HepG2 (cell line): Measurements from ENCODE around the gene RBCK1. TPM values are rescaled to one million over a fixed set of nuclear protein-coding genes. Genes with fewer than 3 reads are reported as not detected.

Experiments
- ATM ChIP-seq: fragments of 450-650 bp; IDR thresholded peaks from 2 replicates; pipeline ENCODE4 v1.7.1; 2017; ENCODE audit warnings: mild to moderate bottlenecking, borderline replicate concordance
- DNMT3B ChIP-seq: conservative IDR thresholded peaks from 2 replicates; pipeline ENCODE4 v1.6.1; 2016; ENCODE audit warnings: missing biosample characterization, control low read depth
- ETV6 ChIP-seq: sonication (generic); formaldehyde crosslinking; conservative IDR thresholded peaks from 2 replicates; pipeline ENCODE4 v1.4.0; 2020; ENCODE audit warnings: missing genetic modification reagents
- GATAD1 ChIP-seq: IDR thresholded peaks from 2 replicates; pipeline ENCODE4 v1.6.1; 2016; ENCODE audit warnings: missing genetic modification reagents, missing compliant biosample characterization
- GATAD2A ChIP-seq: IDR thresholded peaks from 2 replicates; pipeline ENCODE4 v1.6.1; 2016
- KLF15 ChIP-seq: sonication (generic); formaldehyde crosslinking; IDR thresholded peaks from 2 replicates; pipeline ENCODE4 v1.8.1; 2023; ENCODE audit warnings: borderline replicate concordance, mild to moderate bottlenecking, inconsistent platforms, missing genetic modification reagents, mixed read lengths
- NR2F1 ChIP-seq, 2 experiments: fragments of 450-650 bp in 1 of 2; formaldehyde crosslinking in 1 of 2; IDR thresholded peaks; 2 replicates each; pipeline versions ENCODE4 v1.5.0 to v1.6.1; 2016 to 2020; ENCODE audit warnings: mild to moderate bottlenecking in 1 of 2, missing compliant biosample characterization in 1 of 2, missing genetic modification reagents in 1 of 2, moderate library complexity in 1 of 2
- RELA ChIP-seq: sonication (generic); formaldehyde crosslinking; IDR thresholded peaks from 2 replicates; pipeline ENCODE4 v1.4.0; 2020; ENCODE audit warnings: missing genetic modification reagents
- SAFB2 ChIP-seq: sonication (generic); formaldehyde crosslinking; IDR thresholded peaks from 2 replicates; pipeline ENCODE4 v1.5.1; 2020; ENCODE audit warnings: missing genetic modification reagents, low read depth, mild to moderate bottlenecking, borderline replicate concordance
- SPEN ChIP-seq: sonication (generic); formaldehyde crosslinking; IDR thresholded peaks from 2 replicates; pipeline ENCODE4 v1.5.1; 2020; ENCODE audit warnings: low read depth, mild to moderate bottlenecking, missing genetic modification reagents
- THYN1 ChIP-seq: sonication (generic); formaldehyde crosslinking; IDR thresholded peaks from 2 replicates; pipeline ENCODE4 v1.8.1; 2023; ENCODE audit warnings: low read depth, mild to moderate bottlenecking, moderate library complexity, missing genetic modification reagents, borderline replicate concordance
- ZNF138 ChIP-seq: sonication (generic); formaldehyde crosslinking; IDR thresholded peaks from 2 replicates; pipeline ENCODE4 v1.5.0; 2020; ENCODE audit warnings: mild to moderate bottlenecking, low read depth, missing genetic modification reagents
- ZNF143 ChIP-seq: sonication (generic); formaldehyde crosslinking; IDR thresholded peaks from 2 replicates; pipeline ENCODE4 v1.4.0; 2020; ENCODE audit warnings: missing genetic modification reagents
- ZNF207 ChIP-seq: fragments of 450-650 bp; IDR thresholded peaks from 2 replicates; pipeline ENCODE4 v1.6.1; 2016; ENCODE audit warnings: antibody characterized with exemption, borderline replicate concordance
- ZNF644 ChIP-seq: IDR thresholded peaks from 2 replicates; pipeline ENCODE4 v1.6.1; 2016; ENCODE audit warnings: low read depth
- ZSCAN29 ChIP-seq: sonication (generic); formaldehyde crosslinking; conservative IDR thresholded peaks from 2 replicates; pipeline ENCODE4 v1.4.0; 2020; ENCODE audit warnings: mild to moderate bottlenecking, missing genetic modification reagents
- polyA plus RNA-seq, 8 experiments: library from polyadenylated mRNA; depleted of rRNA in 3 of 8; stranded (reverse) in 7 of 8; unstranded in 1 of 8; fragments of >200 nt; fragmentation: Illumina TruSeq in 4 of 8; extraction: Trizol in 4 of 8; gene quantifications; 2 replicates each; pipeline versions ENCODE4 v1.2.1 to v1.2.3, GENCODE V29; 2011 to 2016; ENCODE audit warnings: low read depth in 4 of 8, missing spikeins in 1 of 8, mixed read lengths in 1 of 8; ENCODE audit not compliant: insufficient read depth in 1 of 8
- total RNA-seq, 5 experiments: library from RNA; depleted of rRNA; stranded (reverse); fragments of >200 nt; fragmentation: Illumina TruSeq; extraction: Trizol; gene quantifications; 2 replicates each; pipeline ENCODE4 v1.2.3, GENCODE V29; 2016; ENCODE audit warnings: low read depth in 1 of 5
- TF ChIP-seq, protein P1 (sequence below): sonication (generic); formaldehyde crosslinking; IDR thresholded peaks from 2 replicates; pipeline ENCODE4 v1.8.0; 2022; ENCODE audit warnings: mild to moderate bottlenecking, missing genetic modification reagents; ENCODE audit not compliant: insufficient replicate concordance
- TF ChIP-seq, protein P2 (sequence below): IDR thresholded peaks from 2 replicates; pipeline ENCODE4 v1.4.0; 2020; ENCODE audit warnings: mild to moderate bottlenecking, missing genetic modification reagents
- TF ChIP-seq, protein P3 (sequence below): sonication (generic); formaldehyde crosslinking; IDR thresholded peaks from 2 replicates; pipeline ENCODE4 v1.5.1; 2020; ENCODE audit warnings: mild to moderate bottlenecking, missing genetic modification reagents
- TF ChIP-seq, protein P4 (sequence below): IDR thresholded peaks from 2 replicates; pipeline ENCODE4 v1.6.1; 2016

RBCK1 gene
- total and polyA plus RNA-seq, 2 of the 13 experiments (the other 11 are each of a cell fraction or from before 2014, with no cell fraction given): 149 to 215 TPM

DNA sequence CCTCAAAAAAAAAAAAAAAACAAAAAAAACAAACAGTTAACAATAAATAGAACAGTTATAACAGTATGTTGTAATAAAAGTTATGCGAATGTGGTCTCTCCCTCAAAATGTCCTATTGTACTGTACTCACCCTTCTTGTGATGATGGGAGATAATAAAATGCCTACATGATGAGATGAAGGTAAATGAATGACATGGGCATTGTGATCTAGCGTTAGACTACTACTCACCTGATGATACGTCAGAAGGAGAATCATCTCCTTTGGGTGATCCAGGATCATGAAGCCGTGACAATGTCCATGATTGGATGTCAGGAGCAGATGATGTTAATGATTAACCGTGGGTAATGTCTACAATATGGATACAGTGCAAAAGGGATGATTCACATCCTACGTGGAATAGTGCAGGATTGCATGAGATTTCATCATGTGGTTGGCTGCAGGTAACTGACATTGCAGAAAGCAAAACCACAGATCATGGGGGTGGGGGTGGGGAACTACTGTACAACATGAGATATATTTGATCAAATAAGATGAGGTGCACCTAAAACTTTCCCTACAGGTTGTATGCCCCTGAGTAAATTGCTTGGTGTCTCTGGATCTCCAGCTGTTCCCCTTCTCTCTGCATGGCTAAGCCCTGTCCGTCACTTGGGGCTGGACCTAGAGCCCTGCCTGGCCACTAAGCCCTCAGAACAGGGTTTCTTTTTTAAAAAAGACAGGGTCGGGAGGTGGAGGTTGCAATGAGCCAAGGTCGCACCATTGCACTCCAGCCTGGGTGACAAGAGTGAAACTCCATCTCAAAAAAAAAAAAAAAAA lies 6.2 kb upstream of the RBCK1 start (continued):
- TF ChIP-seq, protein P1, sequence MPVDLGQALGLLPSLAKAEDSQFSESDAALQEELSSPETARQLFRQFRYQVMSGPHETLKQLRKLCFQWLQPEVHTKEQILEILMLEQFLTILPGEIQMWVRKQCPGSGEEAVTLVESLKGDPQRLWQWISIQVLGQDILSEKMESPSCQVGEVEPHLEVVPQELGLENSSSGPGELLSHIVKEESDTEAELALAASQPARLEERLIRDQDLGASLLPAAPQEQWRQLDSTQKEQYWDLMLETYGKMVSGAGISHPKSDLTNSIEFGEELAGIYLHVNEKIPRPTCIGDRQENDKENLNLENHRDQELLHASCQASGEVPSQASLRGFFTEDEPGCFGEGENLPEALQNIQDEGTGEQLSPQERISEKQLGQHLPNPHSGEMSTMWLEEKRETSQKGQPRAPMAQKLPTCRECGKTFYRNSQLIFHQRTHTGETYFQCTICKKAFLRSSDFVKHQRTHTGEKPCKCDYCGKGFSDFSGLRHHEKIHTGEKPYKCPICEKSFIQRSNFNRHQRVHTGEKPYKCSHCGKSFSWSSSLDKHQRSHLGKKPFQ: no peak
- peak; percentile 42; the same call in 1 of the 2 replicates for TF ChIP-seq ETV6 (CRISPR knock-in tag)
- no peak for TF ChIP-seq ZNF138
- peak; percentile 62; the same call in 1 of the 2 replicates for TF ChIP-seq SPEN (CRISPR knock-in tag)
- TF ChIP-seq, protein P2, sequence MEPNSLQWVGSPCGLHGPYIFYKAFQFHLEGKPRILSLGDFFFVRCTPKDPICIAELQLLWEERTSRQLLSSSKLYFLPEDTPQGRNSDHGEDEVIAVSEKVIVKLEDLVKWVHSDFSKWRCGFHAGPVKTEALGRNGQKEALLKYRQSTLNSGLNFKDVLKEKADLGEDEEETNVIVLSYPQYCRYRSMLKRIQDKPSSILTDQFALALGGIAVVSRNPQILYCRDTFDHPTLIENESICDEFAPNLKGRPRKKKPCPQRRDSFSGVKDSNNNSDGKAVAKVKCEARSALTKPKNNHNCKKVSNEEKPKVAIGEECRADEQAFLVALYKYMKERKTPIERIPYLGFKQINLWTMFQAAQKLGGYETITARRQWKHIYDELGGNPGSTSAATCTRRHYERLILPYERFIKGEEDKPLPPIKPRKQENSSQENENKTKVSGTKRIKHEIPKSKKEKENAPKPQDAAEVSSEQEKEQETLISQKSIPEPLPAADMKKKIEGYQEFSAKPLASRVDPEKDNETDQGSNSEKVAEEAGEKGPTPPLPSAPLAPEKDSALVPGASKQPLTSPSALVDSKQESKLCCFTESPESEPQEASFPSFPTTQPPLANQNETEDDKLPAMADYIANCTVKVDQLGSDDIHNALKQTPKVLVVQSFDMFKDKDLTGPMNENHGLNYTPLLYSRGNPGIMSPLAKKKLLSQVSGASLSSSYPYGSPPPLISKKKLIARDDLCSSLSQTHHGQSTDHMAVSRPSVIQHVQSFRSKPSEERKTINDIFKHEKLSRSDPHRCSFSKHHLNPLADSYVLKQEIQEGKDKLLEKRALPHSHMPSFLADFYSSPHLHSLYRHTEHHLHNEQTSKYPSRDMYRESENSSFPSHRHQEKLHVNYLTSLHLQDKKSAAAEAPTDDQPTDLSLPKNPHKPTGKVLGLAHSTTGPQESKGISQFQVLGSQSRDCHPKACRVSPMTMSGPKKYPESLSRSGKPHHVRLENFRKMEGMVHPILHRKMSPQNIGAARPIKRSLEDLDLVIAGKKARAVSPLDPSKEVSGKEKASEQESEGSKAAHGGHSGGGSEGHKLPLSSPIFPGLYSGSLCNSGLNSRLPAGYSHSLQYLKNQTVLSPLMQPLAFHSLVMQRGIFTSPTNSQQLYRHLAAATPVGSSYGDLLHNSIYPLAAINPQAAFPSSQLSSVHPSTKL (CRISPR knock-in tag): peak; percentile 87
- no peak for TF ChIP-seq DNMT3B (CRISPR knock-in tag)
- peak; percentile 73; the same call in 1 of the 2 replicates for TF ChIP-seq RELA (CRISPR knock-in tag)
- TF ChIP-seq NR2F1 (CRISPR knock-in tag; IDR thresholded peaks at IDR 0.05): peak in 1 of 2 experiments; percentile 45; a peak in 2 of 4 replicates
- TF ChIP-seq ATM: no peak
- peak; percentile 92 for TF ChIP-seq GATAD2A (CRISPR knock-in tag)
- TF ChIP-seq GATAD1 (CRISPR knock-in tag): no peak; the same call in 1 of the 2 replicates
- TF ChIP-seq ZNF143 (CRISPR knock-in tag): no peak
- peak; percentile 65 for TF ChIP-seq ZNF644
- no peak for TF ChIP-seq SAFB2
- TF ChIP-seq, protein P3, sequence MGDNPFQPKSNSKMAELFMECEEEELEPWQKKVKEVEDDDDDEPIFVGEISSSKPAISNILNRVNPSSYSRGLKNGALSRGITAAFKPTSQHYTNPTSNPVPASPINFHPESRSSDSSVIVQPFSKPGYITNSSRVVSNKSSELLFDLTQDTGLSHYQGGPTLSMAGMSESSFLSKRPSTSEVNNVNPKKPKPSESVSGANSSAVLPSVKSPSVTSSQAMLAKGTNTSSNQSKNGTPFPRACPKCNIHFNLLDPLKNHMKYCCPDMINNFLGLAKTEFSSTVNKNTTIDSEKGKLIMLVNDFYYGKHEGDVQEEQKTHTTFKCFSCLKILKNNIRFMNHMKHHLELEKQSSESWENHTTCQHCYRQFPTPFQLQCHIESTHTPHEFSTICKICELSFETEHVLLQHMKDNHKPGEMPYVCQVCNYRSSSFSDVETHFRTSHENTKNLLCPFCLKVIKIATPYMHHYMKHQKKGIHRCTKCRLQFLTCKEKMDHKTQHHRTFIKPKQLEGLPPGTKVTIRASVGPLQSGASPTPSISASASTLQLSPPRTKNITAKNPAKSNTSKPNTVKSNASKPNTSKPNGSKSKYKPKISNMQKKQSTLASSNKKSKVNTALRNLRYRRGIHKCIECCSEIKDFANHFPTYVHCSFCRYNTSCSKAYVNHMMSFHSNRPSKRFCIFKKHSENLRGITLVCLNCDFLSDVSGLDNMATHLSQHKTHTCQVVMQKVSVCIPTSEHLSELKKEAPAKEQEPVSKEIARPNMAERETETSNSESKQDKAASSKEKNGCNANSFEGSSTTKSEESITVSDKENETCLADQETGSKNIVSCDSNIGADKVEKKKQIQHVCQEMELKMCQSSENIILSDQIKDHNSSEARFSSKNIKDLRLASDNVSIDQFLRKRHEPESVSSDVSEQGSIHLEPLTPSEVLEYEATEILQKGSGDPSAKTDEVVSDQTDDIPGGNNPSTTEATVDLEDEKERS (CRISPR knock-in tag): no peak; the same call in none of the 2 replicates
- TF ChIP-seq, protein P4, sequence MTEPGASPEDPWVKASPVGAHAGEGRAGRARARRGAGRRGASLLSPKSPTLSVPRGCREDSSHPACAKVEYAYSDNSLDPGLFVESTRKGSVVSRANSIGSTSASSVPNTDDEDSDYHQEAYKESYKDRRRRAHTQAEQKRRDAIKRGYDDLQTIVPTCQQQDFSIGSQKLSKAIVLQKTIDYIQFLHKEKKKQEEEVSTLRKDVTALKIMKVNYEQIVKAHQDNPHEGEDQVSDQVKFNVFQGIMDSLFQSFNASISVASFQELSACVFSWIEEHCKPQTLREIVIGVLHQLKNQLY: peak; percentile 88
- no peak for TF ChIP-seq THYN1 (CRISPR knock-in tag)
- TF ChIP-seq ZNF207: no peak
- TF ChIP-seq KLF15 (CRISPR knock-in tag): no peak
- no peak for TF ChIP-seq ZSCAN29 (CRISPR knock-in tag)
